H9 (cell line): ENCODE data around the gene NPAS1. TPM values are rescaled to one million over a fixed set of nuclear protein-coding genes. Genes with fewer than 3 reads are reported as not detected.

Experiments used
- DNase-seq: peaks from one replicate; pipeline ENCODE4 v3.0.0-alpha.2; 2017
- H2AFZ ChIP-seq: one replicate; pipeline ENCODE4 v1.6.1; 2013; ENCODE audit warnings: mild to moderate bottlenecking, low read length, control low read depth, moderate library complexity
- H2AK5ac ChIP-seq: 2 replicates; pipeline ENCODE4 v1.6.1; 2013; ENCODE audit warnings: low read length, control low read depth, mixed read lengths; ENCODE audit not compliant: insufficient read length
- H2BK120ac ChIP-seq: one replicate; pipeline ENCODE4 v1.6.1; 2013; ENCODE audit warnings: low read depth, mild to moderate bottlenecking, low read length, control low read depth, inconsistent platforms; ENCODE audit not compliant: poor library complexity, severe bottlenecking
- H2BK12ac ChIP-seq: 2 replicates; pipeline ENCODE4 v1.6.1; 2013; ENCODE audit warnings: low read length, control low read depth, mixed read lengths, low read depth; ENCODE audit not compliant: insufficient read length
- H2BK15ac ChIP-seq: 2 replicates; pipeline ENCODE4 v1.6.1; 2013; ENCODE audit warnings: low read depth, low read length, control low read depth
- H2BK20ac ChIP-seq: one replicate; pipeline ENCODE4 v1.6.1; 2013; ENCODE audit warnings: low read depth, mild to moderate bottlenecking, low read length, control low read depth, inconsistent platforms; ENCODE audit not compliant: poor library complexity, severe bottlenecking
- H2BK5ac ChIP-seq: 2 replicates; pipeline ENCODE4 v1.6.1; 2013; ENCODE audit warnings: low read length, control low read depth, mixed read lengths; ENCODE audit not compliant: insufficient read length
- H3K14ac ChIP-seq: 2 replicates; pipeline ENCODE4 v1.6.1; 2013; ENCODE audit warnings: low read length, control low read depth; ENCODE audit not compliant: insufficient read depth
- H3K18ac ChIP-seq: 2 replicates; pipeline ENCODE4 v1.6.1; 2013; ENCODE audit warnings: low read depth, mild to moderate bottlenecking, mixed read lengths, low read length, control low read depth; ENCODE audit not compliant: insufficient read length
- H3K23ac ChIP-seq: 2 replicates; pipeline ENCODE4 v1.6.1; 2013; ENCODE audit warnings: low read length, control low read depth, mixed read lengths, low read depth; ENCODE audit not compliant: insufficient read length
- H3K23me2 ChIP-seq: 2 replicates; pipeline ENCODE4 v1.6.1; 2013; ENCODE audit warnings: low read depth, mild to moderate bottlenecking, mixed read lengths, low read length, control low read depth; ENCODE audit not compliant: insufficient read length, poor library complexity, severe bottlenecking
- H3K27ac ChIP-seq: 2 replicates; pipeline ENCODE4 v1.5.1; 2013; ENCODE audit warnings: low read length, control low read depth, mixed read lengths, low read depth; ENCODE audit not compliant: insufficient read length
- H3K27me3 ChIP-seq: 2 replicates; pipeline ENCODE4 v1.6.1; 2013; ENCODE audit warnings: low read length, control low read depth, inconsistent platforms; ENCODE audit not compliant: insufficient read depth
- H3K4ac ChIP-seq: 2 replicates; pipeline ENCODE4 v1.6.1; 2013; ENCODE audit warnings: low read depth, mild to moderate bottlenecking, control low read depth, inconsistent platforms, low read length, moderate library complexity
- H3K4me1 ChIP-seq: 2 replicates; pipeline ENCODE4 v1.6.1; 2013; ENCODE audit warnings: low read length, control low read depth, inconsistent platforms; ENCODE audit not compliant: insufficient read depth
- H3K4me2 ChIP-seq: 2 replicates; pipeline ENCODE4 v1.6.1; 2013; ENCODE audit warnings: low read length, control low read depth, mixed read lengths; ENCODE audit not compliant: insufficient read length, insufficient read depth
- H3K56ac ChIP-seq: 2 replicates; pipeline ENCODE4 v1.6.1; 2013; ENCODE audit warnings: low read depth, mild to moderate bottlenecking, mixed read lengths, low read length, control low read depth; ENCODE audit not compliant: insufficient read length
- H3K79me1 ChIP-seq: 2 replicates; pipeline ENCODE4 v1.6.1; 2013; ENCODE audit warnings: low read depth, mild to moderate bottlenecking, moderate library complexity, low read length, control low read depth, inconsistent platforms; ENCODE audit not compliant: insufficient read depth, poor library complexity, severe bottlenecking
- H3K79me2 ChIP-seq: 2 replicates; pipeline ENCODE4 v1.6.1; 2013; ENCODE audit warnings: low read length, control low read depth, inconsistent platforms; ENCODE audit not compliant: insufficient read depth
- H3K9ac ChIP-seq: 2 replicates; pipeline ENCODE4 v1.6.1; 2013; ENCODE audit warnings: low read length, control low read depth, mixed read lengths; ENCODE audit not compliant: insufficient read length; ENCODE audit errors: extremely low read depth
- H3K9me3 ChIP-seq: one replicate; pipeline ENCODE4 v1.6.1; 2013; ENCODE audit warnings: low read depth, low read length, inconsistent platforms; ENCODE audit not compliant: control insufficient read depth
- H3T11ph ChIP-seq: one replicate; pipeline ENCODE4 v1.6.1; 2013; ENCODE audit warnings: mild to moderate bottlenecking, low read length, control low read depth, inconsistent platforms
- H4K20me1 ChIP-seq: one replicate; pipeline ENCODE4 v1.6.1; 2013; ENCODE audit not compliant: control insufficient read depth, insufficient read length, insufficient read depth
- H4K5ac ChIP-seq: 2 replicates; pipeline ENCODE4 v1.6.1; 2013; ENCODE audit warnings: low read depth, mild to moderate bottlenecking, mixed read lengths, low read length, control low read depth; ENCODE audit not compliant: insufficient read length
- H4K8ac ChIP-seq: replicated peaks from 2 replicates; pipeline ENCODE4 v1.6.1; 2013; ENCODE audit warnings: low read length, control low read depth, mixed read lengths, low read depth; ENCODE audit not compliant: insufficient read length
- H4K91ac ChIP-seq: 2 replicates; pipeline ENCODE4 v1.6.1; 2013; ENCODE audit warnings: low read depth, mild to moderate bottlenecking, moderate library complexity, mixed read lengths, low read length, control low read depth; ENCODE audit not compliant: insufficient read length
- H3K27ac Mint-ChIP-seq, 3 experiments: 2 replicates in 2 of 3; 3 replicates in 1 of 3; pipeline ENCODE4 v1.8.0; 2020 to 2021; ENCODE audit warnings: mixed read lengths in 3 of 3, mild to moderate bottlenecking in 1 of 3, moderate library complexity in 1 of 3
- H3K27me3 Mint-ChIP-seq: 2 replicates; pipeline ENCODE4 v1.8.0; 2021; ENCODE audit warnings: low read depth, mild to moderate bottlenecking, moderate library complexity, mixed read lengths
- H3K36me3 Mint-ChIP-seq, 3 experiments: 2 replicates in 2 of 3; 3 replicates in 1 of 3; pipeline ENCODE4 v1.8.0; 2020 to 2021; ENCODE audit warnings: low read depth in 3 of 3, mixed read lengths in 3 of 3; ENCODE audit not compliant: insufficient read depth in 1 of 3
- H3K4me1 Mint-ChIP-seq, 2 experiments: 2 replicates each; pipeline ENCODE4 v1.8.0; 2020; ENCODE audit warnings: mixed read lengths in 2 of 2
- H3K4me3 Mint-ChIP-seq, 2 experiments: 2 replicates in 1 of 2; 3 replicates in 1 of 2; pipeline ENCODE4 v1.8.0; 2020 to 2021; ENCODE audit warnings: mild to moderate bottlenecking in 2 of 2, mixed read lengths in 2 of 2, moderate library complexity in 1 of 2
- H3K9me3 Mint-ChIP-seq, 2 experiments: 2 replicates in 1 of 2; 3 replicates in 1 of 2; pipeline ENCODE4 v1.8.0; 2020; ENCODE audit warnings: mild to moderate bottlenecking in 2 of 2, mixed read lengths in 2 of 2, moderate library complexity in 1 of 2
- CTCF ChIP-seq: fragments of 200-600 bp; sonication (generic); conservative IDR thresholded peaks from 3 replicates; pipeline ENCODE4 v1.8.0; 2021; ENCODE audit warnings: antibody characterized with exemption, mild to moderate bottlenecking
- WGBS: extraction: QIAGEN DNeasy Blood & Tissue Kit; methylation state at CpG from one replicate; pipeline ENCODE4 v1.1.7; 2013; ENCODE audit warnings: missing lambda C conversion rate, low lambda C conversion rate, mixed read lengths; ENCODE audit not compliant: insufficient read length; ENCODE audit errors: extremely low coverage; 5-methylcytosine and 5-hydroxymethylcytosine counted together
- total RNA-seq: library from RNA; stranded (reverse); gene quantifications from 2 replicates; pipeline ENCODE4 v1.2.1, GENCODE V29; 2021

Gene NPAS1
- total RNA-seq, 1 experiment from 2014 or later: 17.8 TPM

DNA sequence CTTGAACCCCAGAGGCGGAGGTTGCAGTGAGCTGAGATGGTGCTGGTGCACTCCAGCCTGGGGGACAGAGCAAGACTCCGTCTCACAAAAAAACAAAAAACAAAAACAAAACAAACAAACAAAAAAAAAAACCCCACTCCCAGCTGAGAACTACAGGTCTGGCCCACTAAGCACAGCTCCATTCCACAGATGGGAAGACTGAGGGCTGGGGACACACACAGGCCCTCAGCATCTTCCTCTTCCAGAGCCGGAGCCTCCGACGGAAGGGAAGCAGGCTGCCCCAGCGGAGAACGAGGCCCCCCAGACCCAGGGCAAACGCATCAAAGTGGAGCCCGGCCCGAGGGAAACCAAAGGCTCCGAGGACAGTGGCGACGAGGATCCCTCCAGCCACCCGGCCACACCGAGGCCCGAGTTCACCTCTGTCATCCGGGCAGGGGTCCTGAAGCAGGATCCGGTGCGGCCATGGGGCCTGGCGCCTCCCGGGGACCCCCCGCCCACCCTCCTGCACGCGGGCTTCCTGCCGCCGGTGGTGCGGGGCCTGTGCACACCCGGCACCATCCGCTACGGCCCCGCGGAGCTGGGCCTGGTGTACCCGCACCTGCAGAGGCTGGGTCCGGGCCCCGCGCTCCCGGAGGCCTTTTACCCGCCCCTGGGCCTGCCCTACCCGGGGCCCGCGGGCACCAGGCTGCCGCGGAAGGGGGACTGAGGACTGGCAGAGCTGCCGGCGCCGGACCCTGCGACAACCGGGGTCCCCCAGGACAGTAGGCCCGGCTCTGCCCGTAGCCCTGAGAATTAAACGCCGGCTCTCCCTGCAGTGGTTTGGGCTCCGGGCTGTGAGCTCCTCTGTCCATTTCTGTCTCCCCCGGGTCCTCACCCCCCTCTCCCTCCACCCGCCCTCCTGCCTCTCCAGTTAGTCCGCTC is 25.6 kb downstream of the NPAS1 start:
- peaks cover 7% of the 10 kb centered on the region for H3K79me1 ChIP-seq
- no peaks in the 10 kb centered on the region for H3K79me2 ChIP-seq
- H2AFZ ChIP-seq: no peak overlapping the region
- H3K9ac ChIP-seq: no peak overlapping the region
- no peaks in the 10 kb centered on the region for H3K9me3 ChIP-seq
- no peak overlapping the region for H3K14ac ChIP-seq
- no peak overlapping the region for H3K4me3 Mint-ChIP-seq
- DNase-seq: peak; percentile 26
- H3K4me1 ChIP-seq: peaks cover 4% of the 10 kb centered on the region; the same call in 1 of the 2 replicates
- H2BK12ac ChIP-seq: no peak overlapping the region
- H3K23ac ChIP-seq: no peak overlapping the region
- peaks cover 10 to 18% of the 10 kb centered on the region in 2 experiments for H3K4me1 Mint-ChIP-seq
- peaks cover 3% of the 10 kb centered on the region for H3K23me2 ChIP-seq
- no peak overlapping the region for H3K4me2 ChIP-seq
- H4K8ac ChIP-seq: no peak overlapping the region
- H3T11ph ChIP-seq: no peak overlapping the region
- H3K27ac Mint-ChIP-seq: no peak overlapping the region; a peak in 1 of 7 replicates
- no peak overlapping the region for H4K91ac ChIP-seq
- TF ChIP-seq CTCF: no peak
- no peak overlapping the region for H4K5ac ChIP-seq
- H2BK5ac ChIP-seq: no peak overlapping the region
- H3K27ac ChIP-seq: no peak overlapping the region
- H3K36me3 Mint-ChIP-seq: peaks cover 0 to 9% (median 8%) of the 10 kb centered on the region in 3 experiments; a peak in 5 of 7 replicates
- no peak overlapping the region for H2BK20ac ChIP-seq
- no peak overlapping the region for H2AK5ac ChIP-seq
- H3K4ac ChIP-seq: no peak overlapping the region
- no peak overlapping the region for H2BK15ac ChIP-seq
- H3K18ac ChIP-seq: no peak overlapping the region
- H4K20me1 ChIP-seq: no peaks in the 10 kb centered on the region
- no peak overlapping the region for H2BK120ac ChIP-seq
- H3K56ac ChIP-seq: no peak overlapping the region
- H3K27me3 ChIP-seq: no peaks in the 10 kb centered on the region
- no CpG with 5 or more reads among the region's 56 CpGs for WGBS
- H3K9me3 Mint-ChIP-seq: no peaks in the 10 kb centered on the region; a peak in 1 of 5 replicates
- H3K27me3 Mint-ChIP-seq: peaks cover 1% of the 10 kb centered on the region; the same call in 1 of the 2 replicates
